ENCODE data around the gene TEF.
"Not testable (repeated sequence)": the region's sequence is repeated elsewhere in the genome, so short reads cannot be mapped to it uniquely, and the experiment has no call there.

Gene TEF

GRCh38 chr22:41395531-41396240, 13.9 kb downstream of the TEF start:
- Histone ChIP-seq H3K4me1 (peaks cover 0 to 35% (median 16%) of the 10 kb centered on the region in 4 donors), H3K9me3 (no peaks in the 10 kb centered on the region), H3K27ac (peak overlapping the region in 1 of 2 donors; percentile 81), H3K4me3 (no peak overlapping the region), H3K36me3 (peaks cover 50 to 73% (median 66%) of the 10 kb centered on the region in 3 donors), H3K27me3 (no peaks in the 10 kb centered on the region)
- intact Hi-C loops (cut with DNase I; ENCODE audit: low total_unique reads) = no loop called here
- TF ChIP-seq CTCF (IDR thresholded peaks at IDR 0.05) = no peak
- no peak for DNase-seq

- TF ChIP-seq CTCF (IDR thresholded peaks at IDR 0.05) = no peak
- H3K4me1 ChIP-seq = peaks cover 0 to 38% (median 23%) of the 10 kb centered on the region in 4 donors
- no peaks in the 10 kb centered on the region for H3K9me3 ChIP-seq
- H3K36me3 ChIP-seq = peaks cover 36 to 63% (median 50%) of the 10 kb centered on the region in 3 donors
- H3K4me3 ChIP-seq = no peak overlapping the region
- no peak overlapping the region for H3K27ac ChIP-seq
- intact Hi-C loops (cut with DNase I; ENCODE audit: low total_unique reads) = no loop called here
- no peak for DNase-seq
- no peaks in the 10 kb centered on the region for H3K27me3 ChIP-seq
These were observed 15.5 kb downstream of the TEF start for GRCh38 chr22:41397143-41397811.

GRCh38 chr22:41398921-41399320, 17.2 kb downstream of the TEF start:
- peaks cover 36 to 62% (median 48%) of the 10 kb centered on the region in 3 donors for H3K36me3 ChIP-seq
- intact Hi-C loops (cut with DNase I; ENCODE audit: low total_unique reads) = no loop called here
- DNase-seq = no peak
- H3K4me1 ChIP-seq = peaks cover 0 to 39% (median 32%) of the 10 kb centered on the region in 4 donors
- H3K27ac ChIP-seq = no peak overlapping the region
- no peak for TF ChIP-seq CTCF (IDR thresholded peaks at IDR 0.05)
- H3K9me3 ChIP-seq = no peaks in the 10 kb centered on the region
- no peak overlapping the region for H3K4me3 ChIP-seq
- H3K27me3 ChIP-seq = no peaks in the 10 kb centered on the region

GRCh38 chr22:41401781-41402648, 20.3 kb downstream of the TEF start:
- intact Hi-C loops (cut with DNase I; ENCODE audit: low total_unique reads) = loop anchor here (5.0 kb wide), 1 partner anchor 115 kb away; no protein-coding TSS in a partner anchor

GRCh38 chr22:41402851-41403250, 21.1 kb downstream of the TEF start:
- Histone ChIP-seq H3K27ac (peak overlapping the region; percentile 70 to 75), H3K4me1 (peaks cover 0 to 32% (median 24%) of the 10 kb centered on the region in 4 donors), H3K36me3 (peaks cover 3 to 23% (median 14%) of the 10 kb centered on the region in 3 donors)
- not testable (repeated sequence) for H3K9me3 ChIP-seq, H3K27me3 ChIP-seq, DNase-seq, H3K4me3 ChIP-seq
- intact Hi-C loops (cut with DNase I; ENCODE audit: low total_unique reads) = loop anchor here (5.0 kb wide), 1 partner anchor 114 kb away; no protein-coding TSS in a partner anchor

More at GRCh38 chr22:41401781-41402648, 20.3 kb downstream of the TEF start:
- Histone ChIP-seq H3K4me1 (peaks cover 0 to 32% (median 24%) of the 10 kb centered on the region in 4 donors), H3K36me3 (peaks cover 11 to 31% (median 22%) of the 10 kb centered on the region in 3 donors), H3K27me3 (no peaks in the 10 kb centered on the region), H3K27ac (peak overlapping the region; percentile 70 to 75), H3K4me3 (no peak overlapping the region), H3K9me3 (no peaks in the 10 kb centered on the region)
- peak; percentile 63 to 94 for DNase-seq
- TF ChIP-seq CTCF (IDR thresholded peaks at IDR 0.05) = no peak

Data from tibial artery (tissue), 4 donors.